Measurements from ENCODE around the gene PCDHA5. TPM values are rescaled to one million over a fixed set of nuclear protein-coding genes. Genes with fewer than 3 reads are reported as not detected.

The PCDHA5 gene
- total RNA-seq (2021; ENCODE audit: unreplicated experiment) (0.10 TPM), Bru-seq, nascent RNA (percentile 28 among the genes with signal in this experiment), BruChase-seq, experiment 1, labeled RNA remaining after a 2-hour chase (percentile 43 among the genes with signal in this experiment), BruChase-seq, experiment 2, labeled RNA remaining after a 6-hour chase (percentile 39 among the genes with signal in this experiment)
- not detected for polyA plus RNA-seq (2012; ENCODE audit: insufficient read length)
- long read RNA-seq, result 0 reads

DNA sequence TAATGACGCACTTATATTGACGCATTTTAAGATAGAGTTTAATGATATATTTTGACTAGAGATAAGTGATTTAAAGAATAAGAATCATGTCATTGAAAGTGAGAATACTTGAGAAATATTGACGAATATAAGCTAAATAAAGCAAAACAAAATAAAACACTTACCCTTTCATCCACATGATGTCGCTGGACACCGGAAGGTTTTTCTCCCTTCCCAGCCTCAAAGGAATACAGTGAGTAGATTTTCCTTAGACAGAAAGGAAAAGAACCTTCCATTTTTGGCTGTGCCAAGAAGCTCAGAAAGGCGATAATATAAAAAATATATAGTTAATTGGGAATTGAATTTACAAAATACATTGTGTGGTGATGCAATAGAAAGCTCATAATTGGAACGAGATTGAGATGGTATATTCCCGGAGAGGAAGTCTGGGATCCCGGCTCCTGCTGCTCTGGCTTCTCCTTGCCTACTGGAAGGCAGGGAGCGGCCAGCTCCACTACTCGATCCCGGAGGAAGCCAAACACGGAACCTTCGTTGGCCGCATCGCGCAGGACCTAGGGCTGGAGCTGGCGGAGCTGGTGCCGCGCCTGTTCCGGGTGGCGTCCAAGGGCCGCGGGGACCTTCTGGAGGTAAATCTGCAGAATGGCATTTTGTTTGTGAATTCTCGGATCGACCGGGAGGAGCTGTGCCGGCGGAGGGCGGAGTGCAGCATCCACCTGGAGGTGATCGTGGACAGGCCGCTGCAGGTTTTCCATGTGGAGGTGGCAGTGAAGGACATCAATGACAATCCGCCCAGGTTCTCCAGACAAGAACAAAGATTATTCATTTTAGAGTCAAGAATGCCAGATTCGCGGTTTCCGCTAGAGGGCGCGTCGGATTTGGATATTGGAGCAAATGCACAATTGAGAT lies at the start of gene PCDHA5:
Gene PCDHA5 (plus strand): TSS at position 239 of the 906 bp plus-strand sequence.
- no TSS peak for BruUV-seq (replicated peaks)
- ChIA-PET POLR2A (no interaction called here), CTCF (interaction anchor here (0.6 kb wide), 1 partner anchor 680 kb away, joined by 3 read pairs; no protein-coding TSS in a partner anchor)
- Histone ChIP-seq H3K9me3 (ENCODE audit: control insufficient read depth, insufficient read depth, low read depth, low read length) (0 out of 2 replicates have a peak, but pooled peaks cover 6% of the 10 kb centered on the region), H3K36me3 (ENCODE audit: control insufficient read depth, insufficient read depth, low read length) (no peaks in the 10 kb centered on the region), H3K4me3 (ENCODE audit: low read depth in 2 of 2, low read length in 2 of 2) (no peak within 1 kb of the TSS), H3K27me3 (ENCODE audit: control insufficient read depth, insufficient read depth, low read length) (no peaks in the 10 kb centered on the region), H3K27ac (ENCODE audit: low read length) (no peak within 1 kb of the TSS), H3K4me1 (ENCODE audit: control insufficient read depth, insufficient read depth, low read length) (no peaks in the 10 kb centered on the region)
- no peak for TF ChIP-seq SIN3A (IDR thresholded peaks at IDR 0.05; ENCODE audit: borderline replicate concordance, insufficient read depth, low read depth, low read length)
- TF ChIP-seq, protein P1, sequence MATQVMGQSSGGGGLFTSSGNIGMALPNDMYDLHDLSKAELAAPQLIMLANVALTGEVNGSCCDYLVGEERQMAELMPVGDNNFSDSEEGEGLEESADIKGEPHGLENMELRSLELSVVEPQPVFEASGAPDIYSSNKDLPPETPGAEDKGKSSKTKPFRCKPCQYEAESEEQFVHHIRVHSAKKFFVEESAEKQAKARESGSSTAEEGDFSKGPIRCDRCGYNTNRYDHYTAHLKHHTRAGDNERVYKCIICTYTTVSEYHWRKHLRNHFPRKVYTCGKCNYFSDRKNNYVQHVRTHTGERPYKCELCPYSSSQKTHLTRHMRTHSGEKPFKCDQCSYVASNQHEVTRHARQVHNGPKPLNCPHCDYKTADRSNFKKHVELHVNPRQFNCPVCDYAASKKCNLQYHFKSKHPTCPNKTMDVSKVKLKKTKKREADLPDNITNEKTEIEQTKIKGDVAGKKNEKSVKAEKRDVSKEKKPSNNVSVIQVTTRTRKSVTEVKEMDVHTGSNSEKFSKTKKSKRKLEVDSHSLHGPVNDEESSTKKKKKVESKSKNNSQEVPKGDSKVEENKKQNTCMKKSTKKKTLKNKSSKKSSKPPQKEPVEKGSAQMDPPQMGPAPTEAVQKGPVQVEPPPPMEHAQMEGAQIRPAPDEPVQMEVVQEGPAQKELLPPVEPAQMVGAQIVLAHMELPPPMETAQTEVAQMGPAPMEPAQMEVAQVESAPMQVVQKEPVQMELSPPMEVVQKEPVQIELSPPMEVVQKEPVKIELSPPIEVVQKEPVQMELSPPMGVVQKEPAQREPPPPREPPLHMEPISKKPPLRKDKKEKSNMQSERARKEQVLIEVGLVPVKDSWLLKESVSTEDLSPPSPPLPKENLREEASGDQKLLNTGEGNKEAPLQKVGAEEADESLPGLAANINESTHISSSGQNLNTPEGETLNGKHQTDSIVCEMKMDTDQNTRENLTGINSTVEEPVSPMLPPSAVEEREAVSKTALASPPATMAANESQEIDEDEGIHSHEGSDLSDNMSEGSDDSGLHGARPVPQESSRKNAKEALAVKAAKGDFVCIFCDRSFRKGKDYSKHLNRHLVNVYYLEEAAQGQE (IDR thresholded peaks at IDR 0.05; ENCODE audit: insufficient read depth in 1 of 2, low read depth in 2 of 2, low read length in 1 of 2), result no peak
- no peak for TF ChIP-seq TCF7L2 (IDR thresholded peaks at IDR 0.05; ENCODE audit: low read depth, low read length)
- TF ChIP-seq, protein P2, sequence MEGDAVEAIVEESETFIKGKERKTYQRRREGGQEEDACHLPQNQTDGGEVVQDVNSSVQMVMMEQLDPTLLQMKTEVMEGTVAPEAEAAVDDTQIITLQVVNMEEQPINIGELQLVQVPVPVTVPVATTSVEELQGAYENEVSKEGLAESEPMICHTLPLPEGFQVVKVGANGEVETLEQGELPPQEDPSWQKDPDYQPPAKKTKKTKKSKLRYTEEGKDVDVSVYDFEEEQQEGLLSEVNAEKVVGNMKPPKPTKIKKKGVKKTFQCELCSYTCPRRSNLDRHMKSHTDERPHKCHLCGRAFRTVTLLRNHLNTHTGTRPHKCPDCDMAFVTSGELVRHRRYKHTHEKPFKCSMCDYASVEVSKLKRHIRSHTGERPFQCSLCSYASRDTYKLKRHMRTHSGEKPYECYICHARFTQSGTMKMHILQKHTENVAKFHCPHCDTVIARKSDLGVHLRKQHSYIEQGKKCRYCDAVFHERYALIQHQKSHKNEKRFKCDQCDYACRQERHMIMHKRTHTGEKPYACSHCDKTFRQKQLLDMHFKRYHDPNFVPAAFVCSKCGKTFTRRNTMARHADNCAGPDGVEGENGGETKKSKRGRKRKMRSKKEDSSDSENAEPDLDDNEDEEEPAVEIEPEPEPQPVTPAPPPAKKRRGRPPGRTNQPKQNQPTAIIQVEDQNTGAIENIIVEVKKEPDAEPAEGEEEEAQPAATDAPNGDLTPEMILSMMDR (IDR thresholded peaks at IDR 0.05), result peak; percentile 51
- intact Hi-C loops (cut with micrococcal nuclease; ENCODE audit: unreplicated experiment), result no loop called here
- ATAC-seq (no peak), DNase-seq (ENCODE audit: low read depth, low spot score) (no peak)
- in situ Hi-C loops (cut with HindIII; ENCODE audit: low pct_unique_long_range_greater_than_20kb, low sequenced_read_pairs), result no loop called here

DNA sequence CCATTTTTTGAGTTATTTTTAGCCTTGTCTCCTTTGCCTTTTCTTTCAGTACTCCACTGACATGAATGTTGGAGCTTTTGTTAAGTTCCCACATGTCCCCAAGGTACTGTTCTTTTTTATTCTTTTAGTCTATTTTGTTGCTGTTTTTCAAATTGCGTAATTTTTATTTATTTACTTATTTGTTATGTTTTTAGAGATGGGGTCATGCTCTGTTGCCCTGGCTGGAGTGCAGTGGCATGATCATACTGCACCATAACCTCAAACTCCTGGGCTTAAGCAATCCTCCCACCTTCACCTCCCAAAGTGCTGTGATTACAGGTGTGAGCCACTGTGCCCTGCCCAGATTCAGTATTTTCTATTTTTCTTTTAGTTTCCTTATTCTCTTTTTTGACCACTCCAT lies 40.9 kb upstream of the PCDHA5 start:
- in situ Hi-C loops (cut with HindIII; ENCODE audit: low pct_unique_long_range_greater_than_20kb, low sequenced_read_pairs), result no loop called here
- Histone ChIP-seq H3K36me3 (ENCODE audit: control insufficient read depth, insufficient read depth, low read length) (no peaks in the 10 kb centered on the region), H3K9me3 (ENCODE audit: control insufficient read depth, insufficient read depth, low read depth, low read length) (peaks cover 22% of the 10 kb centered on the region), H3K4me3 (ENCODE audit: low read depth in 2 of 2, low read length in 2 of 2) (no peak overlapping the region), H3K4me1 (ENCODE audit: control insufficient read depth, insufficient read depth, low read length) (no peaks in the 10 kb centered on the region), H3K27ac (ENCODE audit: low read length) (no peak overlapping the region), H3K27me3 (ENCODE audit: control insufficient read depth, insufficient read depth, low read length) (no peaks in the 10 kb centered on the region)
- TF ChIP-seq TCF7L2 (IDR thresholded peaks at IDR 0.05; ENCODE audit: low read depth, low read length) (no peak), SIN3A (IDR thresholded peaks at IDR 0.05; ENCODE audit: borderline replicate concordance, insufficient read depth, low read depth, low read length) (no peak), POLR2AphosphoS5 (IDR thresholded peaks at IDR 0.05; ENCODE audit: low read depth, low read length) (no peak)
- TF ChIP-seq, protein P2 (IDR thresholded peaks at IDR 0.05), result no peak
- ChIA-PET CTCF (no interaction called here), POLR2A (no interaction called here)
- BruUV-seq (replicated peaks), result no TSS peak
- intact Hi-C loops (cut with micrococcal nuclease; ENCODE audit: unreplicated experiment), result no loop called here
- DNase-seq (ENCODE audit: low read depth, low spot score) (no peak), ATAC-seq (no peak)

All from Panc1 (cell line).